Thyroid gland (tissue), 4 donors: ENCODE data around the gene NFAM1. TPM values are rescaled to one million over a fixed set of nuclear protein-coding genes. Genes with fewer than 3 reads are reported as not detected.

Source experiments
- DNase-seq, 2 donors: peaks; one replicate each; pipeline ENCODE4 v3.0.0-alpha.2; 2019
- H3K27ac ChIP-seq, 3 donors: fragments of 200-600 bp; sonication (generic); 1 replicate in 2 of 3; 2 replicates in 1 of 3; pipeline ENCODE4 v1.5.1; 2016 to 2019; ENCODE audit warnings: mild to moderate bottlenecking in 1 of 3, moderate library complexity in 1 of 3
- H3K27me3 ChIP-seq: fragments of 200-600 bp; sonication (generic); one replicate; pipeline ENCODE4 v1.5.1; 2019
- H3K36me3 ChIP-seq, 2 donors: fragments of 200-600 bp; sonication (generic); one replicate each; pipeline ENCODE4 v1.5.1; 2016 to 2019
- H3K4me1 ChIP-seq, 2 donors: fragments of 200-600 bp; sonication (generic); one replicate each; pipeline ENCODE4 v1.5.1; 2017 to 2019
- H3K4me3 ChIP-seq, 3 donors: fragments of 200-600 bp; sonication (generic); replicated peaks in 1 of 3; 1 replicate in 2 of 3; 2 replicates in 1 of 3; pipeline ENCODE4 v1.5.1; 2016; ENCODE audit warnings: mild to moderate bottlenecking in 1 of 3
- H3K9me3 ChIP-seq: fragments of 200-600 bp; sonication (generic); one replicate; pipeline ENCODE4 v1.5.1; 2017
- CTCF ChIP-seq, 6 experiments: fragments of 200-600 bp in 3 of 6; fragments of 450-650 bp in 3 of 6; sonication (generic) in 3 of 6; IDR thresholded peaks; one replicate each; pipeline ENCODE4 v1.5.1; 2016 to 2019; ENCODE audit warnings: antibody characterized with exemption in 6 of 6, mild to moderate bottlenecking in 2 of 6, inconsistent platforms in 1 of 6, moderate library complexity in 1 of 6
- POLR2A ChIP-seq, 2 donors: fragments of 450-650 bp; IDR thresholded peaks; one replicate each; pipeline ENCODE4 v1.6.1; 2017; ENCODE audit warnings: antibody characterized with exemption in 2 of 2, mild to moderate bottlenecking in 2 of 2, moderate library complexity in 1 of 2
- WGBS, 2 donors: methylation state at CpG; one replicate each; pipeline ENCODE4 v1.1.5; 2017; 5-methylcytosine and 5-hydroxymethylcytosine counted together
- intact Hi-C: fragments of 100-400 bp; cut with DNase I; formaldehyde crosslinking; loops from one replicate; pipeline ENCODE4 v1.15.1; 2023
- total RNA-seq, 4 donors: library from RNA; depleted of rRNA; stranded (reverse); fragments of >200 nt; gene quantifications; one replicate each; pipeline ENCODE4 v1.2.3, GENCODE V29; 2016

Gene NFAM1
- total RNA-seq, 4 donors from 2014 or later: 0.89 to 1.4 (median 1.2) TPM

GRCh38 chr22:42444077-42444904 is 12.1 kb upstream of the NFAM1 start:
- 4 to 5% methylated on average over 20 to 27 of the region's 28 CpGs for WGBS, 2 donors
- Histone ChIP-seq H3K36me3 (no peaks in the 10 kb centered on the region), H3K27ac (peak overlapping the region in 2 of 3 donors; percentile 18 to 57), H3K4me1 (peaks cover 4 to 19% of the 10 kb centered on the region in 2 donors), H3K9me3 (no peaks in the 10 kb centered on the region), H3K4me3 (no peak overlapping the region), H3K27me3 (no peaks in the 10 kb centered on the region)
- peak; percentile 71 to 75 for DNase-seq
- intact Hi-C loops: loop anchor here (10.0 kb wide), 1 partner anchor 169 kb away; the partner anchor contains the start of gene TCF20
- TF ChIP-seq CTCF (IDR thresholded peaks at IDR 0.05) (peak; percentile 23 to 71 (median 58)), POLR2A (IDR thresholded peaks at IDR 0.05) (no peak)

- Histone ChIP-seq H3K9me3 (no peaks in the 10 kb centered on the region), H3K27ac (peak overlapping the region in 2 of 3 donors; percentile 18 to 57), H3K4me1 (peaks cover 4 to 19% of the 10 kb centered on the region in 2 donors), H3K4me3 (no peak overlapping the region), H3K27me3 (no peaks in the 10 kb centered on the region), H3K36me3 (no peaks in the 10 kb centered on the region)
- 40 to 46% methylated on average over 6 of the region's 6 CpGs for WGBS, 2 donors
- intact Hi-C loops: loop anchor here (10.0 kb wide), 1 partner anchor 169 kb away; the partner anchor contains the start of gene TCF20
- DNase-seq: no peak
- no peak for TF ChIP-seq CTCF (IDR thresholded peaks at IDR 0.05)
- no peak for TF ChIP-seq POLR2A (IDR thresholded peaks at IDR 0.05)
Measured at GRCh38 chr22:42443240-42444076, 11.3 kb upstream of the NFAM1 start.

GRCh38 chr22:42442748-42443147 is 10.5 kb upstream of the NFAM1 start:
- Histone ChIP-seq H3K27me3 (no peaks in the 10 kb centered on the region), H3K9me3 (no peaks in the 10 kb centered on the region), H3K4me3 (no peak overlapping the region), H3K4me1 (peaks cover 4 to 23% of the 10 kb centered on the region in 2 donors), H3K36me3 (no peaks in the 10 kb centered on the region), H3K27ac (no peak overlapping the region)
- no peak for DNase-seq
- TF ChIP-seq POLR2A (IDR thresholded peaks at IDR 0.05) (no peak), CTCF (IDR thresholded peaks at IDR 0.05) (no peak)
- 80 to 83% methylated on average over 4 of the region's 4 CpGs for WGBS, 2 donors
- intact Hi-C loops: loop anchor here (10.0 kb wide), 1 partner anchor 168 kb away; the partner anchor contains the start of gene TCF20

GRCh38 chr22:42440728-42441127 is 8.5 kb upstream of the NFAM1 start:
- intact Hi-C loops: loop anchor here (10.0 kb wide), 1 partner anchor 166 kb away; the partner anchor contains the start of gene TCF20
- no peaks in the 10 kb centered on the region for H3K9me3 ChIP-seq

More at GRCh38 chr22:42440728-42441127, 8.5 kb upstream of the NFAM1 start:
- Histone ChIP-seq H3K4me1 (peaks cover 23 to 42% of the 10 kb centered on the region in 2 donors), H3K27ac (no peak overlapping the region), H3K4me3 (no peak overlapping the region), H3K27me3 (no peaks in the 10 kb centered on the region), H3K36me3 (no peaks in the 10 kb centered on the region)
- DNase-seq: no peak
- 62 to 80% methylated on average over 8 to 15 of the region's 15 CpGs for WGBS, 2 donors
- TF ChIP-seq CTCF (IDR thresholded peaks at IDR 0.05): no peak
- TF ChIP-seq POLR2A (IDR thresholded peaks at IDR 0.05): no peak
